ENCODE data around the gene LILRA6.
"Not testable (repeated sequence)": the region's sequence is repeated elsewhere in the genome, so short reads cannot be mapped to it uniquely, and the experiment has no call there.

The LILRA6 gene

GRCh38 chr19:54207983-54208783, 34.4 kb downstream of the LILRA6 start:
- DNase-seq (ENCODE audit: low read depth), result no peak

- DNase-seq (ENCODE audit: low read depth), result no peak
These were observed 35.0 kb downstream of the LILRA6 start for GRCh38 chr19:54207676-54207982.

DNA sequence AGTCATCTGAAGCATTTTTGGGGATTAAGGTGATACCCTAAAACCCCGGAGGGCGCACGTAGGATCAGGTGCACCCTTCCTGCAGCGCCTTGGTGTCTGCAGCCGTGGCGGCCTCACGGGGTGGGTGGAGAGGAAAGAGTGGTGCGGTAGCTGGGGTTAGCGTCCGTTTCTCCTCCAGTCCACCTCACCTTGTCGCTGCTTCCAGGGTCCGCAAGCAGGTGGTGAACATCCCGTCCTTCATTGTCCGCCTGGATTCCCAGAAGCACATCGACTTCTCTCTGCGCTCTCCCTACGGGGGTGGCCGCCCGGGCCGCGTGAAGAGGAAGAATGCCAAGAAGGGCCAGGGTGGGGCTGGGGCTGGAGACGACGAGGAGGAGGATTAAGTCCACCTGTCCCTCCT, 35.4 kb downstream of the LILRA6 start:
- DNase-seq (ENCODE audit: low read depth), result not testable (repeated sequence)

DNA sequence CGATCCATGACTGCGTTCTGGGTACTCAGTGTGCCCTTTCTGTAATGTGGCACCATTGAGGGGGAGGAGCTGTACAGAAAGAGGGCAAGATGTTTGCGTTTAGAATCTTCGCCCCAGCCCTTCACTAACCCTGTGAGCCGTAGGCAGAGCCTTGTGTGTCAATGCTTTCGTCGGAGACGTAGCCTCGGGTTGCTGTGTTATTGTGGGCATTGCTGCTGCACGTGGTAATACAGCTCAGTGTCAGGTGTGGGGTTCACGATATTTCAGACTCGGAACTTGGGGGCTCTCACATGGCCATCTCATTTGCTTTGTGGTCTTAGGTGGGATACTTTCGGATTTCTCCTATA, 35.8 kb downstream of the LILRA6 start:
- no peak for DNase-seq (ENCODE audit: low read depth)

DNA sequence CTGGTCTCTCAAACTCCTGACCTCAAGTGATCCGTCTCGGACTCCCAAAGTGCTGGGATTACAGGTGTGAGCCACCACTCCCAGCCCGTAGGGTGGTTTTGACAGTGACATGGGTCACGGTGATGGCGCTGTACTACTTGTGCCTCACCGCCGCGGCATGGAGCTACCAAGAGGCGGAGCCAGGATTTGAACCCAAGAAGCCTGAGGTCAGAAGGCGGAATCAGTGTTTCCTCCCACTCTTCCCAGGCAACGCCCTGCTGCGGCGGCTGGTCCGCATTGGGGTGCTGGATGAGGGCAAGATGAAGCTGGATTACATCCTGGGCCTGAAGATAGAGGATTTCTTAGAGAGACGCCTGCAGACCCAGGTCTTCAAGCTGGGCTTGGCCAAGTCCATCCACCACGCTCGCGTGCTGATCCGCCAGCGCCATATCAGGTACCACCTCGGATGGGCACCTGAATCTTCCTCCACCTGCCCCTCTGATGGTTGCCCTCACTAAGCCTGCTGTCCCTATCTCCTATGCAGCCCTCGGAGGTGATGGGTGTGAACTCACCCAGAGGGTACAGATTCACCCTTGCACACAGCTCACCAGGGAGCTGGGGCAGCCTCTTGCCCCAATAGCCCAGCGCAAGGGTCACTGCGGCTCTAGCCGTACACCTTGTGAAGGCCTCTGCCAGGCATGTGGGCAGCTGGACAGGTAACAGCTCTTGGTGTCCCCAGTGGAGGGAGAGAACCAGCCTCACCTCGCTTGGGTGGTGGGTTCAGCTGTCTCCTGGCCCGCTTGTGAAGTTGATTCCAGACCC, 36.4 kb downstream of the LILRA6 start:
- DNase-seq (ENCODE audit: low read depth), result no peak

GRCh38 chr19:54204767-54205468, 37.7 kb downstream of the LILRA6 start:
- DNase-seq (ENCODE audit: low read depth), result no peak

DNA sequence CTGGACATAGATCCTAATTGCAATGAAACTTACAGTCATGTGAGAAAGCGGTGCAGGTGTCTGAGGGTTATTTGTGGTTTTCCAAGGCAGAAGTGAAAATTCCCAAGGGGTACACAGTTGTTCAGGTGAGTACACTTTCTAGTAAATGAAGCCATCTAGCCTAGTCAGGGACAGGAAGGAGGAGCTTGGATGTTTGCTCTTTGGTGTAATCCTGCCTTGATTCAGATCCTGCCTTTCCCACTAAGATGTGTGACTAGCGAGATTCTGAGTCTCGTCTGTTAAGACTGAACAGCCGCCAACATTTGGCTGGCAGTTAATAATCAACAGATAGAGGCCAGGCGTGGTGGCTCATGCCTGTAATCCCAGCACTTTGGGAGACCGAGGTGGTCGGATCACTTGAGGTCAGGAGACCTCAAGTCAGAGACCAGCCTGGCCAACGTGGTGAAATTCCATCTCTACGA, 39.4 kb downstream of the LILRA6 start:
- DNase-seq (ENCODE audit: low read depth), result no peak

DNA sequence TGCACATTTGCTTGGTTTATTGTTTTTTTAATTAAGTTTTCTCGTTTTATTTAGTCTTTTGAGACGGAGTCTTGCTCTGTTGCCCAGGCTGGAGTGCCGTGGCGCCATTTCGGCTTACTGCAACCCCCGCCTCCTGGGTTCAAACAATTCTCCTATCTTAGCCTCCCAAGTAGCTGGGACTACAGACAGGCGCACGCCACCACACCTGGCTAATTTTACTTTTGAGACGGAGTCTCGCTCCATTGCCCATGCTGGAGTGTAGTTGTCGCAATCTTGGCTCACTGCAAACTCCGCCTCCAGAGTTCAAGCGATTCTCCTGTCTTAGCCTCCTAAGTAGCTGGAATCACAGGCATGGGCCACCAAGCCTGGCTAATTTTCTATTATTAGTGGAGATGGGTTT, 40.6 kb downstream of the LILRA6 start:
- no peak for DNase-seq (ENCODE audit: low read depth)

- no peak for DNase-seq (ENCODE audit: low read depth)
These were observed 41.4 kb downstream of the LILRA6 start for GRCh38 chr19:54201172-54201701.

DNA sequence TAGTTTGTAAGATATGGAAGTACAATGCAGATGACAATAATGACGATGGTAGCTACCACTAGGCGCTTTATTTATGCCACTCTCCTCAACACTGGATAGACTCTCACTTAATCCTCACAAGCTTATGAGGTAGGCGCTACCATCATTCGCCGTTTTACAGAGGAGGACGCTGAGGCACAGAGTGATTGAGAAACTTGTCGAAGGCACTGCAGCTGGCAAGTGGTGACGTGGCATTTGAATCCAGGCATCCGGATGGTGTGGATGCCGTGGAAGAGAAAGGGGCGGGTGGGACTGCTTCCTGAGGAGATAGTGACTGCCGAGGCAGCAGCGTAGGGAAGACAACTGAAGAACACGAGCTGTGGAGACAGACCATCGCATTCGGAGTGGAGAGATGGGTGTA, 43.2 kb downstream of the LILRA6 start:
- DNase-seq (ENCODE audit: low read depth), result no peak

DNA sequence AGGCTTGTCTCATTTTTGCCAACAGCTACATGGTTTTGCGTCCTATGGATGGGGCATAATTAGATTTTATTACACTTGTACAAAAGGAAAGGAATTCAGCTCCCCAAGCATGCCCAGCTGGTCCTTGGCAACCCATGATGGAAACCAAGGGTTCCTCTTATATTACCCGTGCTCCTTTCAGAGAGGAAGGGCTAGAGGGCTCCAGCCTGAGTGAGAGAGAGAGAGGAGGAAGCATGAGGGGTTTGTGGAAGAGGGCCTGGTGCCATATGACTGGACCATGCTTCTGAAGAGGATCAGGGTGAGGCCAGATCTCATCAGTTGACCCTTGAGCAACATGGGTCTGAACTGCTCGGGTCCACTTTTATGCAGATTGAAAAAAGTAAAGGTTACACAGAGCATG, 45.5 kb downstream of the LILRA6 start:
- no peak for DNase-seq (ENCODE audit: low read depth)

GRCh38 chr19:54196536-54196935, 46.1 kb downstream of the LILRA6 start:
- no peak for DNase-seq (ENCODE audit: low read depth)

- DNase-seq (ENCODE audit: low read depth), result not testable (repeated sequence)
These were observed 48.1 kb downstream of the LILRA6 start for GRCh38 chr19:54194463-54194862.

GRCh38 chr19:54193011-54193410, 49.6 kb downstream of the LILRA6 start:
- no peak for DNase-seq (ENCODE audit: low read depth)

GRCh38 chr19:54191811-54192453, 50.7 kb downstream of the LILRA6 start:
- DNase-seq (ENCODE audit: low read depth), result no peak

GRCh38 chr19:54191011-54191810, 51.4 kb downstream of the LILRA6 start, which contains the start of gene TSEN34:
TSS of gene TSEN34 (plus strand) at chr19:54191308. CDS start at chr19:54191365, 57 bp downstream.
- peak; percentile 63 for DNase-seq (ENCODE audit: low read depth)

- peak; percentile 99 for DNase-seq (ENCODE audit: low read depth)
These were observed 52.0 kb downstream of the LILRA6 start for GRCh38 chr19:54190503-54191010.

DNA sequence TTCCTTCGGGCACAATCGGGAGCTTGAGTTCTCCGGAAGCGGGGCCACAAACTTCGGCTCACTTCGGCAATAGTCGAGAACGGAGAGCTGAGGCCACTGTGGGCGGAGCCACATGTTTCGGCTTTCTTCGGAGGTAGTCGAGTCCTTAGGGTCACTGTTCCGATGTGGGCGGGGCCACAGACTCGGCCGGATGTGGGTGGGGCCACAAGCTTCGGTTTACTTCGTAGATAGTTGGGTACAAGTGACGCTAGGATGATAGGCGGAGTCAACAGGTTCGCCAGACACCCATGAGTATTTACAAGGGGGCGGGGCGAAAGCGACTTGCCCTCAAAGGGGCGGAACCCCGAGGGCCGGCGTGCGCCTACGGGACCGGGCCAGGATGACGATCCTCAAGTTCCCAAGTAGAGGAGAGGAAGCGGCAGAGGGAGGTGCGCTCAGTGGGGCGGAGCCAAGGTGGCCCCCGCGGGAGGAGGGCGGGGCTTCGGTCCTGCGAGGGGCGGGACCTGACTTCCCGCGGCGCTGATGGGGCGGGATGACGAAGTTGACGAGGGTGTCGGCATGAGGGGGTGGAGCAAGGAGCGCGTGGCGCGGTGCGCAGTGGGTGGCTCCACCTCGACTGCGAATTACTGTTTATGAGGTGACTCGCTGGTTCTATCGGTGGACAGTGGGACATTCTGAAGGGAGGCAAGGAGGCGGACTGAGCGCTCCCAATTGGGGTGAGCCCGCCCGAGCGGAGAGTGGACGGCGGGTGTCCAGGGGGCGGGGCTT, 52.7 kb downstream of the LILRA6 start:
- peak; percentile 99 for DNase-seq (ENCODE audit: low read depth)

- no peak for DNase-seq (ENCODE audit: low read depth)
These were observed 53.4 kb downstream of the LILRA6 start, which contains the start of gene MBOAT7 for GRCh38 chr19:54189145-54189734. TSS of gene MBOAT7 (minus strand) at chr19:54189580. CDS start at chr19:54188508, 1,072 bp downstream.

Measured in HS-5 (cell line).